HG02943 (cell line): Measurements from ENCODE around the gene HSP90AB1.

ENCODE experiments used
- ATAC-seq: cut with Tn5 transposase; IDR thresholded peaks from one replicate; pipeline ENCODE4 v1.9.1; 2021; ENCODE audit warnings: mild to moderate bottlenecking, low read depth, moderate library complexity; ENCODE audit not compliant: unreplicated experiment

Gene HSP90AB1

GRCh38 chr6:44253307-44254101, 6.6 kb downstream of the HSP90AB1 start:
- no peak for ATAC-seq

GRCh38 chr6:44254191-44255104, 7.5 kb downstream of the HSP90AB1 start:
- ATAC-seq: no peak

- ATAC-seq: no peak
Observed at GRCh38 chr6:44255105-44255808, 8.4 kb downstream of the HSP90AB1 start.

- no peak for ATAC-seq
Observed at GRCh38 chr6:44255871-44256774, 9.2 kb downstream of the HSP90AB1 start.

- ATAC-seq: no peak
Observed at GRCh38 chr6:44256775-44257024, 9.8 kb downstream of the HSP90AB1 start.

- ATAC-seq: peak; percentile 41
Observed at GRCh38 chr6:44257025-44257752, 10.3 kb downstream of the HSP90AB1 start, which contains the start of gene SLC35B2. SLC35B2 (minus strand) TSS chr6:44257528; CDS start chr6:44257410, 118 bp downstream.

GRCh38 chr6:44257753-44258324, 10.9 kb downstream of the HSP90AB1 start:
- ATAC-seq: peak; percentile 5

- ATAC-seq: no peak
Observed at GRCh38 chr6:44258325-44258863, 11.5 kb downstream of the HSP90AB1 start.

GRCh38 chr6:44258921-44259320, 12.0 kb downstream of the HSP90AB1 start:
- ATAC-seq: no peak

GRCh38 chr6:44260011-44260410, 13.1 kb downstream of the HSP90AB1 start:
- no peak for ATAC-seq

GRCh38 chr6:44260451-44261297, 13.8 kb downstream of the HSP90AB1 start:
- no peak for ATAC-seq

GRCh38 chr6:44261581-44261980, 14.7 kb downstream of the HSP90AB1 start:
- ATAC-seq: no peak

- ATAC-seq: no peak
Observed at GRCh38 chr6:44262467-44263353, 15.8 kb downstream of the HSP90AB1 start.

GRCh38 chr6:44263354-44264100, 16.6 kb downstream of the HSP90AB1 start:
- no peak for ATAC-seq

GRCh38 chr6:44264154-44265006, 17.5 kb downstream of the HSP90AB1 start:
- ATAC-seq: peak; percentile 44
